Skin of body (tissue), 2 donors: ENCODE measurements around the gene CHD5. TPM values are rescaled to one million over a fixed set of nuclear protein-coding genes. Genes with fewer than 3 reads are reported as not detected.

Source experiments
- DNase-seq: peaks from one replicate; lab custom pipeline; 2025; lab: John Stamatoyannopoulos, UW
- total RNA-seq: library from RNA; depleted of rRNA; stranded (reverse); fragments of >200 nt; gene quantifications from one replicate; pipeline ENCODE4 v1.2.3, GENCODE V29; 2014

Gene CHD5
- total RNA-seq, 1 donor from 2014 or later, result 1.4 TPM

DNA sequence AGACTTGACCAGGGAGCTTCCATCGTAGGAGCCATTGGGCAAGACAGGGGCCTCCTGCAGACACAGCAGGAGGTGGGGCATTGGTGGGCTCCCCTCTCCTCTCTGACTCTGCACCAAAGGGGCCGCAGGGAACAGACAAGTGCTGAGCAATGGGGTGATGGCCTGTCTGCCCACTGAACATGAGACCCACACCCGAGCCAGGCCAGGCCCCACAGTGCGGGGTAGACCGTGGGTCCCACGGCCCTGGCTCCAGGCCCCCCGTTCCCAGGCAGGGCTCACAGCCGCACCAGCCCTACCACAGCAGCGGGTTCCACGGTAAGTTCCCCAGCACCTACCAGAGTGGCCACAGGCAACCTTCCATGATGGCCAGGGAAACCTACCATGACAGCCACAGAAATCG is 45.9 kb downstream of the CHD5 start:
- DNase-seq, result no peak

DNA sequence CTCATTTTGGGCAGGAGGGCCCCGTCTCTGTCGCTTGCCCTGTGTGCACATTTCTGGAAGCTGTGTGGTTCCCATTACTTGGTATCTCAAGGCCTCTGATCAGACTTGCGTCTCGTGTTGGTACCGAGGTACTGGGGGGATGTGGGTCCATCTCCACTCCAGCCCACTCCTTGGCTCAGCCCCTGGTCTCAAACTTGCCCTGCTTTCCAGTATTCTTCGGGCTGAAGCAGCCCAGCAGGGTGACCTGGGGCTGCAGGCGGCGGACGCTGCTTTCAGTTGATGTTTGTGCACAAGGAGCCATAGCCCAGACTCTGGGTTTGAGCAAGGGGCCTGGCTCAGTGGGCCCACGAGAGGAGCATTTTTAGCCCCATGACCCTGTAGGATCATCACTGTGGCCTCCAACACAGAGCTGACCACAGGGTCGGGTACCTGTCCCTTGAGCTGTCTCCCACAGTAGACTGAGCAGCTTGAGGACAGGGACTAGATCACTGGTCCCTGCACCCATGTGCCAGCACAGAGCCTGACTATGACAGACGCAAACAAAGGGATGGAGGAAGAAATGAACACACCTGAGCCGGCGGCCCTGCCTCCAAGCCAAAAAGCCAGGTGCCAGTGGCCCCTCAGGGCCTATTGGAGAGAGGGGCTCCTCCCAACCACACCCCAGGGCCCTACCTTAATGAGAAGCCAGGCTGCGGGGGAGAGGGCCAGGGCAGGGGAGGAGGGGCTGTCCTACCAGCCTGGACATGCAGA is 46.8 kb downstream of the CHD5 start:
- DNase-seq, result no peak

DNA sequence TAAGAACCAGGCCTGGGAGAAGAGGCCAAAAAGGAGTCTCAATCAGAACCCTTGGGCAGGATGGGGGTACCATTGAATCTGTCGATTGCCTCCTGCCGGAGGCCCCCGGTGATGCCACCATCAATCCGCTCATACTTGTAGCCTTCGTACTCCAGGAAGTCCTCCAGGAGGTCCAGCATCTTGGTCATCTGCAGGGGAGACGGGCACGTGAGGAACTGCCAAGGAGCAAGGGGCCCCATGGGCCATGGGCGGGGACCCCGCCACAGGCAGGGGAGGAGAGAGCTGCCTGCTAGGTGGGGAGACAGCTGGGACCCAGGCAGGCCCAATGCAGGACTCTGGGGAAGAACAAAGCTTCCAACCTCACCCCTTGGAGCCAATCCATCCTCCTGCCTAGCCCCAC is 48.6 kb downstream of the CHD5 start:
- DNase-seq, result no peak

DNA sequence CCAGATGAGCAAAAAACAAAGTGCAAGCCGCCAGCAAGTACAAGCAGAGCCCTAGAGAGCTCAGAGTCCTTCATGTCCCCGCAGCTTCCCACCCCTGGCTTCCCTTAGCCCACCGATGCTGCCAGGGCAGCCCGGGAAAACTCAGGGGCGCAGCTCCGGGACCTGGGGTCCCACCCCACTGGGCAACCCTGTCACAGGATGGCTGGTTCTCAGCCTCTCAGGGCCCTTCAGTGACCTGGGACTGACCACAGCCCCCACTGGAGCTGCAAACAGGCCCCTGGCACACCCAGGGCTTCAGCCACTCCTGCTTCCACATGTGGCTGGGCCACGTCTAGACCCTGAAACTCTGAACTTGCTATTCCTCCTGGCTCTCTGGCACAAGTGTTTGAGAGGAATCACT is 49.5 kb downstream of the CHD5 start:
- DNase-seq, result no peak

- DNase-seq, result no peak
Measured at GRCh38 chr1:6130036-6130435, 50.1 kb downstream of the CHD5 start.

DNA sequence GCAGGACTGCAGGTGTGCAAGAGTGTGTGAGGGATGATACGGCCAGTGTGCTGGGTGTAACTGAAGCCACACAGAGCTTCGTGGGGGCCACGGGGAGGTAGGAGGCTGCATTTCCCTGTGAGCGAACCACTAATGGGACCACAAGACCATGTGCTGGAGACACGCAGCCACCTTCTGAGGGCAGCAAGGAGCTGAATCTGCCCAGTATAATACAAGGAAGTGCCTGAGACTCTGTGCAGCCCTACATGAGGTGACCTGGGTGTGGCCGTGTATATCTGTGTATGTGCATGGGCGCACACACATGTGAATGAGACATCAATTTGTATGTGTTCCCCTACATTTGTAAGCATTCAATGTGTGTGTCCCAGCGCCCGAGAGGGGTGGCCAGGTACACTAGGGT is 50.8 kb downstream of the CHD5 start:
- no peak for DNase-seq

- DNase-seq, result no peak
Measured at GRCh38 chr1:6128276-6129081, 51.6 kb downstream of the CHD5 start.

DNA sequence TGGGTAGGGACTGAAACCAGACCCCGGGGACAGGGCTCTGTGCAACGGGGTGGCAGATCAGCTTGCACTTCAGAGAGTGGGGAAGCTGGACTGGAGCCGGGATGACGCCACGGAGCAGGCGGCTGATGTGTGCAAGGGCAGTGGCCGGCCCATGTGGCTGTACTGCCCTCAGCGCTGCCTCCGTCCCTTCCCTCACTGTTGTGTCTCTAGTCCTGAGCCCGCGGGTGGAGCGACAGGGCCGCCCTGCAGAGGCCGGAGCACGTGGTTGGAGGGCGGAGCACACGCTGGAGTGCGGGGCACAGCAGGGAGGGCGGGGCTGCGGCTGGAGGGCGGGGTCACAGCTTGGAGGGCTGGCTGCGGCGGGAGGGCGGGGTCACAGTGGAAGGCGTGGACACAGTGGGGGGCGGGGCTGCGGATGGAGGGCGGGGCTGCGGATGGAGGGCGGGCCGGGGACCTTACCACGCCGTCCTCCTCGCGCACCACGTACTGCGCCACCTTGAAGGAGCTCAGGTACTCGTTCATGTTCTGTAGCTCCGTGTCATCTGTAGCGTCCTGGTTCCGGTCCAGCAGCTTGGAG is 52.4 kb downstream of the CHD5 start:
- DNase-seq, result peak; percentile 8

GRCh38 chr1:6126521-6127067 is 53.5 kb downstream of the CHD5 start:
- no peak for DNase-seq

- no peak for DNase-seq
Measured at GRCh38 chr1:6126028-6126427, 54.1 kb downstream of the CHD5 start.

- DNase-seq, result no peak
Measured at GRCh38 chr1:6125366-6125765, 54.8 kb downstream of the CHD5 start.

- DNase-seq, result no peak
Measured at GRCh38 chr1:6124746-6125365, 55.3 kb downstream of the CHD5 start.

- DNase-seq, result no peak
Measured at GRCh38 chr1:6124341-6124740, 55.8 kb downstream of the CHD5 start.

DNA sequence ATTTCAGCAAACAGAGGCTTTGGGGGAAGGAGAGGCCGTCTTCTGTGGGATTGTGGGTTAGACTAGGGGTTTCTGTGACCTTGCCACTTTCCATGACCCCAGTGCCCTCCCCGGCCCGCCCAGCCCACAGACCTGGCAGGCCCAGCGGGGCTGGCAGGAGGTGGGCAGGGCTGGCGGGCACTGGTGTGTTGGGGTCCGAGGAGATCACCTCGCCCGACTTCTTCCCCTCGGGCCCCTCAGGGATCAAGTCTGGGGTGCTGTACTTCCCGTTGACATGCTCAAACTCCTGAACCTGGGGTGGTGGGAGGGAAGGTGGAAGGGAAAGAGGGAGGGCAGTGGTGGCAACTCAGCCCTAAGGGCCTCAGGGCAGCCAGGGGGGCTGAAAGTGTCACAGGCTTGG is 56.3 kb downstream of the CHD5 start:
- no peak for DNase-seq

GRCh38 chr1:6123083-6123482 is 57.0 kb downstream of the CHD5 start:
- DNase-seq, result no peak

DNA sequence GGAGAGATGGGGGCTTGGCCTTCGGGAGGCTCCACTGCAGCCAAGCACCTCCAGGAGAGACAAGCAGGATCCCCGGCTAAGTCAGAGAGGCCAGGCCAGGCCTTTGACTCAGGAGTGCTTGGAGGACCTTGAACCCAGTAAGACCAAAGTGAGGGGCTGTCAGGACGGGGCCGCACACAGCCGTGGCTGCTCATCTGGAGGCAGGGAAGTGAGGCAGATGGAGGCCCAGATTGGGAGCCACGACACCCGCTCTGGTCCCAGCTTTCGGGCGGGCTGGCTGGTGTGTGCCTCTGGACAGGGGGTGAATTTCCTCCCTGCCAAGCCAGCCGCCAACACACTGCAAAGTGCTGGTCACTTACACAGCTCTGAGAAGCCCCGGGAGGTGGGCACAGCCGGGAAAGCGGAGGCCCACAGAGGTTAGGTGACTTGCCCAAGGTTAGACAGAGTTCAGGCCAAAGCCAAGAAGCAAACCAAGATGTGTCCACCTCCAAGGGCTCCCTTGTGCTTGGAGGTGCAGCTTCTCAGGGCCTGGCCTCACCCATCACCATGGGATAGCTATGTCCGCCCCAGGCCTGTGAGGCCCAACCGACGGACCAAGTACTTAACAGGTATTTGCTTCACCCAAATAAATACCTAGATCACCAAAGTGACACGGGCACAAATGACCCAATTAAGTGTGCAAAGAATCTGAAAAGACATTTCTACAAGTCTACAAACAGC is 58.3 kb downstream of the CHD5 start:
- no peak for DNase-seq

GRCh38 chr1:6121021-6121421 is 59.1 kb downstream of the CHD5 start:
- DNase-seq, result no peak

DNA sequence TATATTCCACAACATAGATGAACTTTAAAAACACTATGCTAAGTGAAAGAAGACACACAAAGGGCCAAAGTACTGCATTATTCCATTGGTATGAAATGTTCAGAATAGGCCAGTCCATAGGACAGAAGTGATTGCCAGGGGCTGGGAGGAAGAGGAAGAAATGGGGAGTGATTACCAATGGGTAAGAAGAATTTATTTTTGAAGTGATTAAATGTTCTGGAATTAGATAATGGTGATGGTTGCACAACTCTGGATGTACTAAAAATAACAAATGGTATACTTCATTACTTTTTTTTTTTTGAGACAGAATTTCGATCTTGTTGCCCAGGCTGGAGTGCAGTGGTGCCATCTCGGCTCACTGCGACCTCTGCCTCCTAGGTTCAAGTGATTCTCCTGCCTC is 61.7 kb downstream of the CHD5 start:
- no peak for DNase-seq

DNA sequence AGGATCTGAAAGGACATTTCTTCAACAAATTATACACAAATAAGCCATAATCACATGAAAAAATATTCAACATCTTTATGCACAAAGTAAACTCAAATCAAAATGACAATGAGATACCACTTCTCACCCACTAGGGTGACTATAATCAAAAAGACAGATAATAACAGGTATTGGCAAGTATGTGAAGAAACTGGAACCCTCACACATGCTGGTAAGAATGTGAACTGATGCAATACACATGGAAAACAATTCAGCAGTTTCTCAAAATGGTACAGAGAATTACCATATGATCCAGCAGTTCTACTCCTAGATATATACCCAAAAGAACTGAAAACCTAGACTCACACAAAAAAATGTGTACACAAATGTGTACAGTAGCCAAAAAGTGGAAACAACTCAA is 62.5 kb downstream of the CHD5 start:
- no peak for DNase-seq

DNA sequence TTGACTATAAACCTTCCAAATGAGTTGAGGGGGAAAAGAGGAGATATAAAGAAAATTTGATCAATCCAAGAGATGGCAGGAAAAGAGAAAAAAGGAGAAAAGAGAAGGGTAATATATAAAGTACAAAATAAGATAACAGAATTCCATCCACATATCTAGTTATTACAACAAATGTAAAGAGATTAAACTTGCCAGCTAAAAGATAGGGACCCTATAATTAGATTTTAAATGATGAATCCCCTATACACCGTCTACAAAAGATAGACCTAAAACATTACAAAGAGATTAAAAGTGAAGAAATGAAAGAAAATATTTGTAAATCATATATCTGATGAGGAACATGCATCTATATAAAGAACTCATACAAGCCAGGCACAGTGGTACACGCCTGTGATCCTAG is 63.1 kb downstream of the CHD5 start:
- no peak for DNase-seq

- DNase-seq, result no peak
Measured at GRCh38 chr1:6116137-6116536, 64.0 kb downstream of the CHD5 start.
